ENCODE data around the gene VIPR2. TPM values are rescaled to one million over a fixed set of nuclear protein-coding genes. Genes with fewer than 3 reads are reported as not detected.

VIPR2 gene
- total and polyA plus RNA-seq, 2 experiments from 2014 or later = 1.3 to 2.7 TPM

DNA sequence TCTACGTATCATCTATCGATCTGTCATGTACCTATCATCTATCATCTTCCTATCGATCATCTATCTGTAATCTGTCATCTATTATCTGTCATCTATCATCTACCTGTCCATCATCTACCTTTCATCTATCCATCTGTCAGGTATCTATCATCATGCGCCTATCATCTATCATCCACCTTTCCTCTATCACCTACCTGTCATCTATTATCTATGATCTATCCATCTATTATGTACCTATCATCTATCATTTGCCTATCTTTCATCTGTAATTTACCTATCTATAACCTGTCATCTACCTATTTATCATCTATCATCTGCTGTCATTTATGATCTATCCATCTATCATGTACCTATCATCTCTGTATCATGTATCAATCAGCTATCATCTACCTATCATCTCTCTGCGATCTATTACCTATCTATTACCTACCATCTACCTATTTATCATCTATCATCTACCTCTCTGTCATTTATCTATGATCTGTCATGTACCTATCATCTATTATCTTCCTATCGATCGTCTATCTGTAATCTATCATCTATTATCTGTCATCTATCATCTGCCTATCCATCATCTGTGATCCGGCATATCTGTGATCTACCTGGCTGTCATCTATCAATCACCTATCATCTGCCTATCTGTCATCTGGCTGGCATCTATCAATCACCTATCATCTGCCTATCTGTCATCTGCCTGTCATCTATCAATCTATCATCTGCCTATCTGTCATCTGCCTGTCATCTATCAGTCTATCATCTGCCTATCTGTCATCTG lies 1.6 kb upstream of the VIPR2 start:
- no peak overlapping the region for H3K27ac ChIP-seq (ENCODE audit: low read depth)
- no peaks in the 10 kb centered on the region for H3K79me2 ChIP-seq (replicated peaks; ENCODE audit: insufficient read depth)
- no peaks in the 10 kb centered on the region for H3K36me3 ChIP-seq (ENCODE audit: insufficient read depth)
- H4K20me1 ChIP-seq (replicated peaks; ENCODE audit: insufficient read depth) = peaks cover 3% of the 10 kb centered on the region; the same call in 1 of the 2 replicates
- H3K4me2 ChIP-seq = peak overlapping the region; percentile 86; the same call in 1 of the 2 replicates
- TF ChIP-seq CREB1 (CRISPR knock-in tag; IDR thresholded peaks at IDR 0.05; ENCODE audit: low read depth) (no peak), NANOG (IDR thresholded peaks at IDR 0.05; ENCODE audit: borderline replicate concordance) (no peak), CTCF (conservative IDR thresholded peaks at IDR 0.05; ENCODE audit: low read depth in 2 of 2) (no peak), ZNF462 (CRISPR knock-in tag; IDR thresholded peaks at IDR 0.05) (no peak), EZH2phosphoT487 (IDR thresholded peaks at IDR 0.05; ENCODE audit: unreplicated experiment) (no peak), EZH2 (IDR thresholded peaks at IDR 0.05; ENCODE audit: low read depth, unreplicated experiment) (no peak), ZNF114 (CRISPR knock-in tag; IDR thresholded peaks at IDR 0.05) (no peak), STAT1 (IDR thresholded peaks at IDR 0.05; ENCODE audit: unreplicated experiment) (no peak), POLR2AphosphoS5 (IDR thresholded peaks at IDR 0.05; ENCODE audit: low read depth) (no peak), ZNF331 (CRISPR knock-in tag; IDR thresholded peaks at IDR 0.05; ENCODE audit: low read depth) (no peak), ETS1 (IDR thresholded peaks at IDR 0.05) (no peak), JUNB (IDR thresholded peaks at IDR 0.05; ENCODE audit: unreplicated experiment) (no peak)
- TF ChIP-seq, protein P1, sequence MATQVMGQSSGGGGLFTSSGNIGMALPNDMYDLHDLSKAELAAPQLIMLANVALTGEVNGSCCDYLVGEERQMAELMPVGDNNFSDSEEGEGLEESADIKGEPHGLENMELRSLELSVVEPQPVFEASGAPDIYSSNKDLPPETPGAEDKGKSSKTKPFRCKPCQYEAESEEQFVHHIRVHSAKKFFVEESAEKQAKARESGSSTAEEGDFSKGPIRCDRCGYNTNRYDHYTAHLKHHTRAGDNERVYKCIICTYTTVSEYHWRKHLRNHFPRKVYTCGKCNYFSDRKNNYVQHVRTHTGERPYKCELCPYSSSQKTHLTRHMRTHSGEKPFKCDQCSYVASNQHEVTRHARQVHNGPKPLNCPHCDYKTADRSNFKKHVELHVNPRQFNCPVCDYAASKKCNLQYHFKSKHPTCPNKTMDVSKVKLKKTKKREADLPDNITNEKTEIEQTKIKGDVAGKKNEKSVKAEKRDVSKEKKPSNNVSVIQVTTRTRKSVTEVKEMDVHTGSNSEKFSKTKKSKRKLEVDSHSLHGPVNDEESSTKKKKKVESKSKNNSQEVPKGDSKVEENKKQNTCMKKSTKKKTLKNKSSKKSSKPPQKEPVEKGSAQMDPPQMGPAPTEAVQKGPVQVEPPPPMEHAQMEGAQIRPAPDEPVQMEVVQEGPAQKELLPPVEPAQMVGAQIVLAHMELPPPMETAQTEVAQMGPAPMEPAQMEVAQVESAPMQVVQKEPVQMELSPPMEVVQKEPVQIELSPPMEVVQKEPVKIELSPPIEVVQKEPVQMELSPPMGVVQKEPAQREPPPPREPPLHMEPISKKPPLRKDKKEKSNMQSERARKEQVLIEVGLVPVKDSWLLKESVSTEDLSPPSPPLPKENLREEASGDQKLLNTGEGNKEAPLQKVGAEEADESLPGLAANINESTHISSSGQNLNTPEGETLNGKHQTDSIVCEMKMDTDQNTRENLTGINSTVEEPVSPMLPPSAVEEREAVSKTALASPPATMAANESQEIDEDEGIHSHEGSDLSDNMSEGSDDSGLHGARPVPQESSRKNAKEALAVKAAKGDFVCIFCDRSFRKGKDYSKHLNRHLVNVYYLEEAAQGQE (IDR thresholded peaks at IDR 0.05; ENCODE audit: unreplicated experiment) = no peak
- no peaks in the 10 kb centered on the region; the same call in 2 of the 3 replicates for H3K36me3 Mint-ChIP-seq (ENCODE audit: low read depth)
- H3K4me1 Mint-ChIP-seq = peaks cover 14% of the 10 kb centered on the region
- no peak overlapping the region for H3K27ac Mint-ChIP-seq
- no peaks in the 10 kb centered on the region for H3K9me2 ChIP-seq (ENCODE audit: insufficient read depth)
- H3K27me3 Mint-ChIP-seq (ENCODE audit: insufficient read depth, low read depth, poor library complexity) = peaks cover 36% of the 10 kb centered on the region
- peaks cover 40% of the 10 kb centered on the region for H3K27me3 ChIP-seq (ENCODE audit: insufficient read depth)
- H3K4me3 ChIP-seq = peak overlapping the region; percentile 69; the same call in 1 of the 2 replicates
- no peak overlapping the region for H3K4me3 Mint-ChIP-seq
- peaks cover 42% of the 10 kb centered on the region for H3K4me1 ChIP-seq (ENCODE audit: insufficient read depth)
- 0 out of 2 replicates have a peak, but pooled peaks cover 6% of the 10 kb centered on the region for H3F3A ChIP-seq (replicated peaks; ENCODE audit: low read depth)
- H2AFZ ChIP-seq = no peak overlapping the region
- DNase-seq (ENCODE audit: low spot score) = no peak
- peaks cover 51% of the 10 kb centered on the region for H3K9me3 Mint-ChIP-seq
- no peak for ATAC-seq

All from GM23338 (cell line).